HCT116 (cell line): ENCODE measurements around the gene AGAP1. TPM values are rescaled to one million over a fixed set of nuclear protein-coding genes. Genes with fewer than 3 reads are reported as not detected.

Experiments
- ATAC-seq: fragments of 200-7000 bp; cut with Tn5 transposase; 2 replicates; pipeline ENCODE4 v1.9.1; 2020; ENCODE audit warnings: mild to moderate bottlenecking, moderate library complexity
- BruUV-seq: library from RNA; stranded (reverse); fragments of 400-500 nt; replicated peaks from 2 replicates; lab custom pipeline; 2021; lab: Mats Ljungman, UMichigan
- CTCF ChIA-PET: fragments of 300-600 bp; sonication (Branson Sonifier 250); formaldehyde crosslinking; loops from one replicate; lab custom pipeline; 2021; ENCODE audit warnings: antibody characterized with exemption; lab: Charles Lee
- POLR2A ChIA-PET: fragments of 300-600, 350-600 bp; sonication (Branson Sonifier 250); formaldehyde crosslinking; loops from one replicate; lab custom pipeline; 2021; ENCODE audit warnings: antibody characterized with exemption; lab: Charles Lee
- RAD21 ChIA-PET, 2 experiments: fragments of 300-600 bp; sonication (Branson Sonifier 250); formaldehyde crosslinking; loops; one replicate each; lab custom pipeline; 2023; ENCODE audit warnings: low total read pairs in 2 of 2; ENCODE audit not compliant: uncharacterized antibody in 2 of 2, unreplicated experiment in 2 of 2, low non-redundant PET in 1 of 2; lab: Charles Lee
- DNase-seq: peaks from one replicate; pipeline ENCODE4 v3.0.0-alpha.2; 2010; ENCODE audit warnings: low read depth, low spot score
- H2AFZ ChIP-seq: fragments of 200-600 bp; shearing (Covaris generic), sonication (generic); 2 replicates; pipeline ENCODE4 v1.6.1; 2017; ENCODE audit warnings: low read depth, mixed run types, mixed read lengths, antibody characterized with exemption, low read length; ENCODE audit not compliant: poor library complexity, severe bottlenecking
- H3K27ac ChIP-seq: 2 replicates; pipeline ENCODE4 v1.5.1; 2012; ENCODE audit warnings: low read depth, low read length
- H3K27me3 ChIP-seq: fragments of 200-600 bp; sonication (generic); 2 replicates; pipeline ENCODE4 v1.6.1; 2016; ENCODE audit warnings: mixed run types, low read length, mixed read lengths; ENCODE audit not compliant: insufficient read depth
- H3K36me3 ChIP-seq, 2 experiments: fragments of 200-500 bp in 1 of 2; fragments of 200-600 bp in 1 of 2; sonication (Bioruptor generic) in 1 of 2; sonication (generic) in 1 of 2; 2 replicates each; pipeline versions ENCODE4 v1.5.1 to v1.6.1; 2014 to 2016; ENCODE audit warnings: low read length in 2 of 2, inconsistent platforms in 1 of 2, mixed read lengths in 1 of 2, mixed run types in 1 of 2; ENCODE audit not compliant: insufficient read depth in 2 of 2, control insufficient read depth in 1 of 2
- H3K4me1 ChIP-seq, 2 experiments: fragments of 200-600 bp in 1 of 2; sonication (generic) in 1 of 2; 2 replicates each; pipeline versions ENCODE4 v1.5.1 to v1.6.1; 2012 to 2017; ENCODE audit warnings: low read length in 2 of 2, inconsistent platforms in 1 of 2, mild to moderate bottlenecking in 1 of 2, mixed read lengths in 1 of 2, mixed run types in 1 of 2, moderate library complexity in 1 of 2; ENCODE audit not compliant: insufficient read depth in 2 of 2, control insufficient read depth in 1 of 2
- H3K4me2 ChIP-seq: fragments of 200-600 bp; sonication (generic); 2 replicates; pipeline ENCODE4 v1.6.1; 2017; ENCODE audit warnings: mixed run types, low read length, mixed read lengths
- H3K4me3 ChIP-seq, 2 experiments: fragments of 200-600 bp in 1 of 2; sonication (generic) in 1 of 2; replicated peaks in 1 of 2; 2 replicates each; pipeline ENCODE4 v1.5.1; 2011 to 2016; ENCODE audit warnings: low read length in 2 of 2, control low read depth in 1 of 2, low read depth in 1 of 2, mild to moderate bottlenecking in 1 of 2, mixed read lengths in 1 of 2, mixed run types in 1 of 2
- H3K79me2 ChIP-seq: fragments of 200-600 bp; sonication (generic); 2 replicates; pipeline ENCODE4 v1.6.1; 2017; ENCODE audit warnings: mild to moderate bottlenecking, mixed run types, low read length, moderate library complexity, mixed read lengths; ENCODE audit not compliant: insufficient read depth
- H3K9ac ChIP-seq: fragments of 200-600 bp; sonication (generic); 2 replicates; pipeline ENCODE4 v1.6.1; 2016; ENCODE audit warnings: low read length, mixed read lengths
- H3K9me2 ChIP-seq: fragments of 200-600 bp; sonication (generic), shearing (Covaris generic); 2 replicates; pipeline ENCODE4 v1.6.1; 2017; ENCODE audit warnings: mixed run types, mild to moderate bottlenecking, moderate library complexity; ENCODE audit not compliant: insufficient read depth
- H3K9me3 ChIP-seq, 2 experiments: fragments of 200-500 bp in 1 of 2; fragments of 200-600 bp in 1 of 2; sonication (Bioruptor generic) in 1 of 2; sonication (generic) in 1 of 2; 2 replicates each; pipeline ENCODE4 v1.6.1; 2014 to 2017; ENCODE audit warnings: low read length in 2 of 2, mixed read lengths in 2 of 2, inconsistent platforms in 1 of 2, low read depth in 1 of 2, mild to moderate bottlenecking in 1 of 2, mixed run types in 1 of 2, moderate library complexity in 1 of 2; ENCODE audit not compliant: control insufficient read depth in 1 of 2, insufficient read depth in 1 of 2
- H4K20me1 ChIP-seq: fragments of 200-600 bp; sonication (generic), shearing (Covaris generic); 2 replicates; pipeline ENCODE4 v1.6.1; 2017; ENCODE audit warnings: mixed run types, mild to moderate bottlenecking, moderate library complexity; ENCODE audit not compliant: insufficient read depth
- CBX3 ChIP-seq: IDR thresholded peaks from 2 replicates; pipeline ENCODE4 v1.6.1; 2012; ENCODE audit warnings: low read depth
- CEBPB ChIP-seq: IDR thresholded peaks from 2 replicates; pipeline ENCODE4 v1.6.1; 2012; ENCODE audit warnings: low read depth
- EGR1 ChIP-seq: IDR thresholded peaks from 2 replicates; pipeline ENCODE4 v1.6.1; 2012; ENCODE audit warnings: low read depth
- ELF1 ChIP-seq: IDR thresholded peaks from 2 replicates; pipeline ENCODE4 v1.6.1; 2012; ENCODE audit warnings: low read depth, borderline replicate concordance
- MAX ChIP-seq: IDR thresholded peaks from 2 replicates; pipeline ENCODE4 v1.6.1; 2012
- POLR2A ChIP-seq: IDR thresholded peaks from 2 replicates; pipeline ENCODE4 v1.7.0; 2011; ENCODE audit warnings: borderline replicate concordance; ENCODE audit not compliant: insufficient read depth, insufficient read length; ENCODE audit errors: extremely low read depth
- POLR2AphosphoS5 ChIP-seq: IDR thresholded peaks from 2 replicates; pipeline ENCODE4 v1.6.1; 2011; ENCODE audit warnings: mild to moderate bottlenecking, low read depth, low read length, moderate library complexity
- REST ChIP-seq: IDR thresholded peaks from 2 replicates; pipeline ENCODE4 v1.6.1; 2012; ENCODE audit warnings: low read depth
- SIN3A ChIP-seq: IDR thresholded peaks from 2 replicates; pipeline ENCODE4 v1.6.1; 2012; ENCODE audit warnings: low read depth
- SP1 ChIP-seq: IDR thresholded peaks from 2 replicates; pipeline ENCODE4 v1.6.1; 2012; ENCODE audit warnings: low read depth
- TCF7L2 ChIP-seq: IDR thresholded peaks from 2 replicates; pipeline ENCODE4 v1.7.0; 2011; ENCODE audit warnings: borderline replicate concordance, inconsistent platforms; ENCODE audit not compliant: insufficient read depth, insufficient read length; ENCODE audit errors: extremely low read depth
- YY1 ChIP-seq: IDR thresholded peaks from 2 replicates; pipeline ENCODE4 v1.6.1; 2011; ENCODE audit warnings: low read length, low read depth, moderate library complexity, mild to moderate bottlenecking; ENCODE audit not compliant: insufficient replicate concordance; ENCODE audit errors: extremely low read depth
- ZFX ChIP-seq: fragments of 450-650 bp; IDR thresholded peaks from 2 replicates; pipeline ENCODE4 v1.6.1; 2017
- ZNF274 ChIP-seq: fragments of 200-500 bp; sonication (Bioruptor generic); IDR thresholded peaks from 2 replicates; pipeline ENCODE4 v1.6.1; 2014; ENCODE audit warnings: mild to moderate bottlenecking, low read depth, low read length, inconsistent platforms
- intact Hi-C: fragments of 100-400 bp; cut with micrococcal nuclease; formaldehyde crosslinking; loops from 2 replicates; pipeline ENCODE4 v1.10.0; 2022
- total RNA-seq: library from RNA; stranded (reverse); gene quantifications from one replicate; pipeline ENCODE4 v1.2.1, GENCODE V29; 2021; ENCODE audit not compliant: unreplicated experiment
- TF ChIP-seq, protein P1 (sequence below): IDR thresholded peaks from 2 replicates; pipeline ENCODE4 v1.6.1; 2011; ENCODE audit warnings: mild to moderate bottlenecking, low read length, moderate library complexity; ENCODE audit not compliant: insufficient replicate concordance; ENCODE audit errors: extremely low read depth

The AGAP1 gene
- total RNA-seq, 1 experiment from 2014 or later = 43.8 TPM

- TF ChIP-seq SP1 (no peak), EGR1 (no peak), CEBPB (no peak), POLR2AphosphoS5 (no peak), TCF7L2 (no peak), SIN3A (no peak), YY1 (no peak), MAX (no peak)
Observed at GRCh38 chr2:235909358-235909757, 415.5 kb downstream of the AGAP1 start (continued).

DNA sequence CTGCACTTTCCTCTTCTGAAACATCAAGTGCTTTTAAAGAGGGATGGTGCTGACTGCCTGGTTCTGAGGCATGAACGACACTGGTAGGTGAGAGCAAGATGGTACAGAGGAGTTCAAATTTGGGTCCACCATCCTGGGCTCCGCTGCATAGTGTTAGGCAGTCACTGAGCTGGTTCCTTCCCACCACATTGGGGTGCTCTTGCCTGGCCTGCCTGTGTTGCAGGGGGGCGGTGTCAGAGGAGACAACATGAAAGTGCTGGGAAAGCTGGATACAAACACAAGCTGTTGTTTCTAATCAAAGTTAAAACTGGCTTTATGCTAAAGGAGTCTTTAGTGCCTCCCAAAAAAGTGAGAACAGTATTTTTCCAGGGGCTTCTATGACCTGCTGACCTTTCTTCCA lies 416.2 kb downstream of the AGAP1 start:
- Histone ChIP-seq H3K4me3 (no peak overlapping the region), H2AFZ (no peak overlapping the region), H3K27ac (no peak overlapping the region), H3K9me3 (no peaks in the 10 kb centered on the region), H3K9me2 (no peaks in the 10 kb centered on the region), H3K4me1 (no peaks in the 10 kb centered on the region), H3K9ac (no peak overlapping the region), H3K4me2 (no peak overlapping the region), H3K36me3 (0 out of 4 replicates have a peak, but pooled peaks cover 0 to 3% of the 10 kb centered on the region in 2 experiments), H3K79me2 (no peaks in the 10 kb centered on the region), H3K27me3 (no peaks in the 10 kb centered on the region), H4K20me1 (no peaks in the 10 kb centered on the region)
- CTCF ChIA-PET = no interaction called here
- ATAC-seq (no peak), DNase-seq (no peak)
- no TSS peak for BruUV-seq
- POLR2A ChIA-PET = no interaction called here
- intact Hi-C loops = no loop called here
- RAD21 ChIA-PET = no interaction called here
- TF ChIP-seq ZFX (no peak), ZNF274 (no peak), POLR2A (no peak), REST (no peak), CBX3 (no peak), MAX (no peak), ELF1 (no peak), EGR1 (no peak)
- TF ChIP-seq, protein P1, sequence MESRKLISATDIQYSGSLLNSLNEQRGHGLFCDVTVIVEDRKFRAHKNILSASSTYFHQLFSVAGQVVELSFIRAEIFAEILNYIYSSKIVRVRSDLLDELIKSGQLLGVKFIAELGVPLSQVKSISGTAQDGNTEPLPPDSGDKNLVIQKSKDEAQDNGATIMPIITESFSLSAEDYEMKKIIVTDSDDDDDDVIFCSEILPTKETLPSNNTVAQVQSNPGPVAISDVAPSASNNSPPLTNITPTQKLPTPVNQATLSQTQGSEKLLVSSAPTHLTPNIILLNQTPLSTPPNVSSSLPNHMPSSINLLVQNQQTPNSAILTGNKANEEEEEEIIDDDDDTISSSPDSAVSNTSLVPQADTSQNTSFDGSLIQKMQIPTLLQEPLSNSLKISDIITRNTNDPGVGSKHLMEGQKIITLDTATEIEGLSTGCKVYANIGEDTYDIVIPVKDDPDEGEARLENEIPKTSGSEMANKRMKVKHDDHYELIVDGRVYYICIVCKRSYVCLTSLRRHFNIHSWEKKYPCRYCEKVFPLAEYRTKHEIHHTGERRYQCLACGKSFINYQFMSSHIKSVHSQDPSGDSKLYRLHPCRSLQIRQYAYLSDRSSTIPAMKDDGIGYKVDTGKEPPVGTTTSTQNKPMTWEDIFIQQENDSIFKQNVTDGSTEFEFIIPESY = no peak
